Transverse colon (tissue), 4 donors: ENCODE measurements around the gene SLC22A14. TPM values are rescaled to one million over a fixed set of nuclear protein-coding genes. Genes with fewer than 3 reads are reported as not detected.

Source experiments
- DNase-seq: peaks from one replicate; pipeline ENCODE4 v3.0.0-alpha.2; 2019
- H3K27ac ChIP-seq, 4 donors: fragments of 200-600 bp; sonication (generic); 2 replicates each; pipeline ENCODE4 v1.5.1; 2016 to 2018; ENCODE audit warnings: inconsistent platforms in 4 of 4
- H3K27me3 ChIP-seq: fragments of 200-600 bp; sonication (generic); 2 replicates; pipeline ENCODE4 v1.5.1; 2017; ENCODE audit warnings: inconsistent platforms
- H3K36me3 ChIP-seq, 4 donors: fragments of 200-600 bp; sonication (generic); 2 replicates each; pipeline ENCODE4 v1.5.1; 2017 to 2019; ENCODE audit warnings: inconsistent platforms in 4 of 4
- H3K4me1 ChIP-seq, 4 donors: fragments of 200-600 bp; sonication (generic); 2 replicates each; pipeline ENCODE4 v1.5.1; 2017 to 2020; ENCODE audit warnings: inconsistent platforms in 4 of 4
- H3K4me3 ChIP-seq, 4 donors: fragments of 200-600 bp; sonication (generic); 1 replicate in 1 of 4; 2 replicates in 3 of 4; pipeline versions ENCODE4 v1.5.1 to v1.6.1; 2017 to 2019; ENCODE audit warnings: inconsistent platforms in 4 of 4
- H3K9me3 ChIP-seq, 2 donors: fragments of 200-600 bp; sonication (generic); 2 replicates each; pipeline ENCODE4 v1.5.1; 2017 to 2019; ENCODE audit warnings: inconsistent platforms in 2 of 2
- EP300 ChIP-seq: sonication (generic); formaldehyde crosslinking; IDR thresholded peaks from one replicate; pipeline ENCODE4 v1.6.1; 2017; ENCODE audit warnings: antibody characterized with exemption, low read depth
- POLR2A ChIP-seq: fragments of 450-650 bp; IDR thresholded peaks from one replicate; pipeline ENCODE4 v1.6.1; 2016; ENCODE audit warnings: antibody characterized with exemption, mild to moderate bottlenecking, moderate library complexity
- POLR2AphosphoS5 ChIP-seq, 3 donors: sonication (generic); formaldehyde crosslinking; IDR thresholded peaks; one replicate each; pipeline ENCODE4 v1.6.1; 2016; ENCODE audit warnings: antibody characterized with exemption in 3 of 3
- WGBS, 2 donors: methylation state at CpG; one replicate each; pipeline ENCODE4 v1.1.5; 2018; ENCODE audit warnings: low coverage in 1 of 2; 5-methylcytosine and 5-hydroxymethylcytosine counted together
- in situ Hi-C, 4 donors: fragments of 200-750 bp; cut with MboI; loops; one replicate each; pipeline versions ENCODE4 v1.15.0 to v1.15.1; 2017; ENCODE audit warnings: low sequenced_read_pairs in 3 of 4, low pct_ligation_motif_present in 1 of 4, low pct_unique_long_range_greater_than_20kb in 1 of 4
- intact Hi-C: fragments of 100-400 bp; cut with DNase I; formaldehyde crosslinking; loops from one replicate; pipeline ENCODE4 v1.15.1; 2023; ENCODE audit warnings: low total_unique reads
- total RNA-seq, 4 donors: library from RNA; depleted of rRNA; stranded (reverse); fragments of >200 nt; gene quantifications; one replicate each; pipeline ENCODE4 v1.1.0, GENCODE V29; 2016
- TF ChIP-seq, protein P1 (sequence below), 5 experiments: fragments of 200-600 bp in 3 of 5; fragments of 450-650 bp in 2 of 5; sonication (generic) in 3 of 5; IDR thresholded peaks; 1 replicate in 2 of 5; 2 replicates in 3 of 5; pipeline ENCODE4 v1.5.1; 2016 to 2017; ENCODE audit warnings: antibody characterized with exemption in 5 of 5, inconsistent platforms in 3 of 5, mild to moderate bottlenecking in 2 of 5, moderate library complexity in 1 of 5

The SLC22A14 gene
- total RNA-seq, 4 donors from 2014 or later: 0.48 TPM; not detected in 3

GRCh38 chr3:38314112-38314763, 32.1 kb downstream of the SLC22A14 start:
- DNase-seq: no peak
- Histone ChIP-seq H3K4me1 (no peaks in the 10 kb centered on the region), H3K9me3 (no peaks in the 10 kb centered on the region), H3K27me3 (no peaks in the 10 kb centered on the region), H3K4me3 (no peak overlapping the region), H3K27ac (no peak overlapping the region), H3K36me3 (no peaks in the 10 kb centered on the region)
- WGBS, 2 donors: 70% methylated on average over 4 of the region's 4 CpGs; no CpG with 5 or more reads in 1 of the 2 donors
- in situ Hi-C loops (no loop called here), intact Hi-C loops (no loop called here)
- TF ChIP-seq, protein P1, sequence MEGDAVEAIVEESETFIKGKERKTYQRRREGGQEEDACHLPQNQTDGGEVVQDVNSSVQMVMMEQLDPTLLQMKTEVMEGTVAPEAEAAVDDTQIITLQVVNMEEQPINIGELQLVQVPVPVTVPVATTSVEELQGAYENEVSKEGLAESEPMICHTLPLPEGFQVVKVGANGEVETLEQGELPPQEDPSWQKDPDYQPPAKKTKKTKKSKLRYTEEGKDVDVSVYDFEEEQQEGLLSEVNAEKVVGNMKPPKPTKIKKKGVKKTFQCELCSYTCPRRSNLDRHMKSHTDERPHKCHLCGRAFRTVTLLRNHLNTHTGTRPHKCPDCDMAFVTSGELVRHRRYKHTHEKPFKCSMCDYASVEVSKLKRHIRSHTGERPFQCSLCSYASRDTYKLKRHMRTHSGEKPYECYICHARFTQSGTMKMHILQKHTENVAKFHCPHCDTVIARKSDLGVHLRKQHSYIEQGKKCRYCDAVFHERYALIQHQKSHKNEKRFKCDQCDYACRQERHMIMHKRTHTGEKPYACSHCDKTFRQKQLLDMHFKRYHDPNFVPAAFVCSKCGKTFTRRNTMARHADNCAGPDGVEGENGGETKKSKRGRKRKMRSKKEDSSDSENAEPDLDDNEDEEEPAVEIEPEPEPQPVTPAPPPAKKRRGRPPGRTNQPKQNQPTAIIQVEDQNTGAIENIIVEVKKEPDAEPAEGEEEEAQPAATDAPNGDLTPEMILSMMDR (IDR thresholded peaks at IDR 0.05): no peak
- TF ChIP-seq POLR2A: no peak
- no peak for TF ChIP-seq POLR2AphosphoS5 (IDR thresholded peaks at IDR 0.05)
- no peak for TF ChIP-seq EP300

GRCh38 chr3:38314764-38315487, 32.8 kb downstream of the SLC22A14 start:
- intact Hi-C loops: no loop called here
- TF ChIP-seq, protein P1 (IDR thresholded peaks at IDR 0.05): no peak
- no peak for TF ChIP-seq EP300
- no peak for TF ChIP-seq POLR2AphosphoS5 (IDR thresholded peaks at IDR 0.05)
- no peak for TF ChIP-seq POLR2A
- no peak for DNase-seq
- H3K4me3 ChIP-seq: no peak overlapping the region
- in situ Hi-C loops: no loop called here
- no peaks in the 10 kb centered on the region for H3K9me3 ChIP-seq
- 48 to 75% methylated on average over 3 to 5 of the region's 5 CpGs for WGBS, 2 donors
- H3K4me1 ChIP-seq: no peaks in the 10 kb centered on the region
- no peak overlapping the region for H3K27ac ChIP-seq
- H3K27me3 ChIP-seq: no peaks in the 10 kb centered on the region
- H3K36me3 ChIP-seq: no peaks in the 10 kb centered on the region

GRCh38 chr3:38315488-38316230, 33.6 kb downstream of the SLC22A14 start:
- intact Hi-C loops: no loop called here
- TF ChIP-seq POLR2AphosphoS5 (IDR thresholded peaks at IDR 0.05): no peak
- TF ChIP-seq POLR2A: no peak
- TF ChIP-seq, protein P1 (IDR thresholded peaks at IDR 0.05): no peak
- no peak for TF ChIP-seq EP300
- H3K36me3 ChIP-seq: no peaks in the 10 kb centered on the region
- H3K9me3 ChIP-seq: no peaks in the 10 kb centered on the region
- no peaks in the 10 kb centered on the region for H3K4me1 ChIP-seq
- H3K27me3 ChIP-seq: no peaks in the 10 kb centered on the region
- no peak for DNase-seq
- 82% methylated on average over 10 of the region's 10 CpGs; no CpG with 5 or more reads in 1 of the 2 donors for WGBS, 2 donors
- H3K27ac ChIP-seq: no peak overlapping the region
- H3K4me3 ChIP-seq: no peak overlapping the region
- in situ Hi-C loops: no loop called here
